Tibial artery (tissue), 4 donors: ENCODE measurements around the gene LYPLAL1.

Experiments
- DNase-seq, 2 donors: peaks; one replicate each; pipeline ENCODE4 v3.0.0-alpha.2; 2019
- H3K27ac ChIP-seq, 2 donors: fragments of 200-600 bp; sonication (generic) in 1 of 2; 1 replicate in 1 of 2; 2 replicates in 1 of 2; pipeline ENCODE4 v1.5.1; 2018 to 2019; ENCODE audit warnings: mild to moderate bottlenecking in 1 of 2
- H3K27me3 ChIP-seq, 2 donors: fragments of 200-600 bp; sonication (generic) in 1 of 2; one replicate each; pipeline versions ENCODE4 v1.5.1 to v1.6.0; 2016 to 2019
- H3K36me3 ChIP-seq, 3 donors: fragments of 200-600 bp; sonication (generic) in 2 of 3; one replicate each; pipeline ENCODE4 v1.5.1; 2016 to 2019; ENCODE audit warnings: mild to moderate bottlenecking in 2 of 3
- H3K4me1 ChIP-seq, 4 donors: fragments of 200-600 bp; sonication (generic) in 2 of 4; 1 replicate in 3 of 4; 2 replicates in 1 of 4; pipeline ENCODE4 v1.5.1; 2016 to 2019
- H3K4me3 ChIP-seq, 2 donors: fragments of 200-600 bp; sonication (generic) in 1 of 2; 1 replicate in 1 of 2; 2 replicates in 1 of 2; pipeline ENCODE4 v1.5.1; 2018 to 2019; ENCODE audit warnings: mild to moderate bottlenecking in 2 of 2
- H3K9me3 ChIP-seq, 3 donors: fragments of 200-600 bp; sonication (generic) in 1 of 3; one replicate each; pipeline ENCODE4 v1.5.1; 2016 to 2019
- intact Hi-C: fragments of 100-400 bp; cut with DNase I; formaldehyde crosslinking; loops from one replicate; pipeline ENCODE4 v1.15.0; 2023; ENCODE audit warnings: low total_unique reads
- TF ChIP-seq, protein P1 (sequence below), 2 experiments: fragments of 200-600 bp in 1 of 2; fragments of 450-650 bp in 1 of 2; IDR thresholded peaks; one replicate each; pipeline ENCODE4 v1.5.1; 2017 to 2019; ENCODE audit warnings: antibody characterized with exemption in 2 of 2, mild to moderate bottlenecking in 1 of 2, moderate library complexity in 1 of 2

LYPLAL1 gene

DNA sequence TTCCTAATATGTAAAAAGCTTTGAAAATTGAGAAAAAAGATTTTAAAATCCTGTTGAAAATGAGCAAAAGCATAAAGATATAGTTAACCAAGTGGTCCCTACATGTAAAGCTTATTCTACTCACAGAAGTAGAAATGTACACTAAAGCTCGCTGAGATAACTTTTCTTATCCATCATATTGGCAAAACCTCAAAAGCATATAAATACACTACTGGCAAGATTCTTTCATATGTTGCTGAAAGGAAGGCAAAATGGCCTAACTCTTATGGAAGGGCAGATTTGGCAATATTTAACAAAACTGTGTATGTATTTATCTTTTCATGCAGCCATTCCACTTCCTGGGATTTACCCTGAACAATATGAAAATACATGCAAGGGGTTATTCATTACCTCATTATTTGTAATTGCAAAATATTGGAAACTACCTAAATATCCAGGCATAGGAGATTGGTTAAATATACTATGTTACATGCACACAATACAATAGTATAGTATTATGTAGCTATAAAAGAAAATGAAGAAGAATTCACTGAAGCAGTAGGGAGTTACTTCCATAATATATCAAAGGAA, 43.2 kb upstream of the LYPLAL1 start:
- DNase-seq: no peak
- Histone ChIP-seq H3K27me3 (no peaks in the 10 kb centered on the region), H3K4me3 (no peak overlapping the region), H3K9me3 (no peaks in the 10 kb centered on the region), H3K36me3 (no peaks in the 10 kb centered on the region), H3K27ac (no peak overlapping the region), H3K4me1 (peaks cover 0 to 19% (median 12%) of the 10 kb centered on the region in 4 donors)
- intact Hi-C loops: no loop called here
- TF ChIP-seq, protein P1, sequence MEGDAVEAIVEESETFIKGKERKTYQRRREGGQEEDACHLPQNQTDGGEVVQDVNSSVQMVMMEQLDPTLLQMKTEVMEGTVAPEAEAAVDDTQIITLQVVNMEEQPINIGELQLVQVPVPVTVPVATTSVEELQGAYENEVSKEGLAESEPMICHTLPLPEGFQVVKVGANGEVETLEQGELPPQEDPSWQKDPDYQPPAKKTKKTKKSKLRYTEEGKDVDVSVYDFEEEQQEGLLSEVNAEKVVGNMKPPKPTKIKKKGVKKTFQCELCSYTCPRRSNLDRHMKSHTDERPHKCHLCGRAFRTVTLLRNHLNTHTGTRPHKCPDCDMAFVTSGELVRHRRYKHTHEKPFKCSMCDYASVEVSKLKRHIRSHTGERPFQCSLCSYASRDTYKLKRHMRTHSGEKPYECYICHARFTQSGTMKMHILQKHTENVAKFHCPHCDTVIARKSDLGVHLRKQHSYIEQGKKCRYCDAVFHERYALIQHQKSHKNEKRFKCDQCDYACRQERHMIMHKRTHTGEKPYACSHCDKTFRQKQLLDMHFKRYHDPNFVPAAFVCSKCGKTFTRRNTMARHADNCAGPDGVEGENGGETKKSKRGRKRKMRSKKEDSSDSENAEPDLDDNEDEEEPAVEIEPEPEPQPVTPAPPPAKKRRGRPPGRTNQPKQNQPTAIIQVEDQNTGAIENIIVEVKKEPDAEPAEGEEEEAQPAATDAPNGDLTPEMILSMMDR (IDR thresholded peaks at IDR 0.05): no peak

DNA sequence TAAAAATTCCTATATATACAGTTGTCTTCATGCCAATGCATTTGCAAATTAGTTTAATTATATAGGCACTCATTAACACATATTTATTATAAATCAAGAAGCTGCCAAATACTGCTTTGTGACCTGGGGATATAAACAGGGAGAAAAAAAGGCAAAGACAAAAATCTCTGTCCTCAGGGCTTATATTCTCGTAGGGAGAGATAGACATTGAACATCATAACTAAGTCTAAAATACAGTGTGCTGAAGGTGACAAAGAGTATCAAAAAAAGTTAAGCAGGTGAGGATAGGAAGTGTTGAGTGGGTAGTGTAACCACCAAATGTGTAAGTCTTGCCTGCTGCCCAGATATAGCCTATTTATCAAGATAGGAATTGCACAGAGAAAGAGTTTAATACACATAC, 40.7 kb upstream of the LYPLAL1 start:
- Histone ChIP-seq H3K27ac (no peak overlapping the region), H3K9me3 (no peaks in the 10 kb centered on the region), H3K27me3 (no peaks in the 10 kb centered on the region), H3K4me1 (no peaks in the 10 kb centered on the region), H3K4me3 (no peak overlapping the region), H3K36me3 (no peaks in the 10 kb centered on the region)
- TF ChIP-seq, protein P1 (IDR thresholded peaks at IDR 0.05): no peak
- intact Hi-C loops: no loop called here
- DNase-seq: no peak

DNA sequence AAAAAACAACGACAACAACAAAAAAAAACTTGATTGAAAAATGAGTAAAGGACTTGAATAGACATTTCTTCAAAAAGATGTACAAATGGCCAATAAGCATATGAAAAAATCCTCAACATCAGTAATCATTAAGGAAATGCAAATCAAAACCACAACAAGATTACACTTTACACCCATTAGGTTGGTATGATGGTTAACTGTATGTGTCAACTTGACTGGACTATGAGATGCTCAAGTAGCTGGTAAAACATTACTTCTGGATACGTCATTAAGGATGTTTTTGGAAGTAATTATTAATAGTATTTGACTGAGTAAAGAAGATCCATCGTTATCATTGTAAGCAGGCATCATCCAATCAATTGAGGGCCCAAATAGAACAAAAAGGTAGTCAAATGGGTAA, 34.9 kb upstream of the LYPLAL1 start:
- no peaks in the 10 kb centered on the region for H3K36me3 ChIP-seq
- intact Hi-C loops: no loop called here
- no peak overlapping the region for H3K4me3 ChIP-seq
- no peaks in the 10 kb centered on the region for H3K27me3 ChIP-seq
- no peak overlapping the region for H3K27ac ChIP-seq
- no peaks in the 10 kb centered on the region for H3K9me3 ChIP-seq
- H3K4me1 ChIP-seq: no peaks in the 10 kb centered on the region
- DNase-seq: no peak
- TF ChIP-seq, protein P1 (IDR thresholded peaks at IDR 0.05): no peak

DNA sequence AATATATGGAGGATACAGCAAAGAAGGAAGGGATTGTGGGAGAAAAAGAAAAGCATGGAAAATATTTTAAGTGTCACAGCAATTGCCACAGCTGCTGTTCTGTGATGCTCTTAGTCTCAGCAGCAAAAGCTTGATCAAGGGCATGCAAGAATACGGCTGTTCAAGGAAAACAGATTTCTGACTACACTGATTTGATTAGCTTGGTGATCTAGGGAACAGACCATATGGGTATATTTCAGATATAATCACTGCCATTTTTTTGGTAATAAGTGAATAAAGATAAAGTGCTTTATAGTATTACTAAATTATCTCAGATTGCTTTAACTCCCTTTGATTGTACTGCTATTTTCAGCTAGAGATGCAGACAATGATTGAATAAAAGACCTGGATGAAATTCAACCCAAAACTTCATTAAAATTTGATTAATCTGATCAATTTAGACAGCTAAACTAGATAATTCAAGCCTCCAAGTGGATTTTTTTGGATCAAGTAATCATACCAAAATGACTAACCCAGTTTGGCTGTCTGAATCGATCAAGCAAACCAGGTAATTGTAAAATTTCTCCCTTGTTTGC, 33.3 kb upstream of the LYPLAL1 start:
- intact Hi-C loops: no loop called here
- Histone ChIP-seq H3K36me3 (no peaks in the 10 kb centered on the region), H3K4me3 (no peak overlapping the region), H3K27ac (no peak overlapping the region), H3K9me3 (no peaks in the 10 kb centered on the region), H3K27me3 (no peaks in the 10 kb centered on the region), H3K4me1 (no peaks in the 10 kb centered on the region)
- TF ChIP-seq, protein P1 (IDR thresholded peaks at IDR 0.05): no peak
- no peak for DNase-seq

DNA sequence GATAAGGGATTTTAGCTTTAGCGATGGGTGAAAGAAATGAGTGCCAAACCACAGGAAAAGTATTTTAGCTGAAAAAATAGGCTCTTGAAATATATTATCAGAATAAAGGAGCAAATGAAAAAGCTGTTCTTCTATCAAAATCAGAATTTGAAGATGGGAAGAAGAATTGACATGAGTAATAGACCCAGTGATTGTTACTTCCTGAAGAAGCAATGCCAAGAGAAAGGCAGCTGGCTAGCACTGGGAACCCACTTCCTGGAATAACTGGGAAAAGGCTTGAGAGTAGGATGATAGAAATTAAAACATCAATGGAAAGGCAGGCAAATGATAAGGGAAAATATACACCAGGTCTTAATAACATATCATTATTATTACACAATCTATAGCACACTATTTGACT, 29.9 kb upstream of the LYPLAL1 start:
- TF ChIP-seq, protein P1 (IDR thresholded peaks at IDR 0.05): no peak
- no peak for DNase-seq
- Histone ChIP-seq H3K27me3 (no peaks in the 10 kb centered on the region), H3K36me3 (no peaks in the 10 kb centered on the region), H3K4me1 (no peaks in the 10 kb centered on the region), H3K27ac (no peak overlapping the region), H3K4me3 (no peak overlapping the region), H3K9me3 (no peaks in the 10 kb centered on the region)
- intact Hi-C loops: no loop called here
